Measurements from ENCODE around the gene B4GALT6.

The B4GALT6 gene

DNA sequence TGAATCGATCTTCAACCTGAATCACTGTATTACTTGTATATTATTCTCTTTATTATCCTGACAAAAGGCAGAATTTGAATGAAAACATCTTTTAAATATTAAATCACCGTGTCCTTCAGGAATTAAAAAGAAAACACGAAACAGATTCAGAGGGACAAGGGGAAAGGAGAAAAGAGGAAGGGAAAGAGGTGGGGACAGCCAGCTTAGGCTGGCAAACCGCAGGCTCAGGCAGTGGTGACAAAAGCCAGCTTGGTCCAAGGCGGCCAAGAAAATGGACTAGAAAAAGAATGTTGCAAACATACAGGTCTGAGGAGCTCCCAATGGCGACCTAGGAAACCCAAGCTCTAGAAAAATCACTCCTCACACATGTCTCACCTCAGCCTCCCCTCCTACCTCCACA is 6.8 kb downstream of the B4GALT6 start:
- Histone ChIP-seq H3K36me3 (no peaks in the 10 kb centered on the region), H3K27ac (no peak overlapping the region), H3K9me3 (ENCODE audit: severe bottlenecking) (no peaks in the 10 kb centered on the region), H3K4me3 (ENCODE audit: low read depth, low read length) (no peak overlapping the region), H3K27me3 (ENCODE audit: insufficient read depth, low read depth, severe bottlenecking) (no peaks in the 10 kb centered on the region)
- TF ChIP-seq, protein P1, sequence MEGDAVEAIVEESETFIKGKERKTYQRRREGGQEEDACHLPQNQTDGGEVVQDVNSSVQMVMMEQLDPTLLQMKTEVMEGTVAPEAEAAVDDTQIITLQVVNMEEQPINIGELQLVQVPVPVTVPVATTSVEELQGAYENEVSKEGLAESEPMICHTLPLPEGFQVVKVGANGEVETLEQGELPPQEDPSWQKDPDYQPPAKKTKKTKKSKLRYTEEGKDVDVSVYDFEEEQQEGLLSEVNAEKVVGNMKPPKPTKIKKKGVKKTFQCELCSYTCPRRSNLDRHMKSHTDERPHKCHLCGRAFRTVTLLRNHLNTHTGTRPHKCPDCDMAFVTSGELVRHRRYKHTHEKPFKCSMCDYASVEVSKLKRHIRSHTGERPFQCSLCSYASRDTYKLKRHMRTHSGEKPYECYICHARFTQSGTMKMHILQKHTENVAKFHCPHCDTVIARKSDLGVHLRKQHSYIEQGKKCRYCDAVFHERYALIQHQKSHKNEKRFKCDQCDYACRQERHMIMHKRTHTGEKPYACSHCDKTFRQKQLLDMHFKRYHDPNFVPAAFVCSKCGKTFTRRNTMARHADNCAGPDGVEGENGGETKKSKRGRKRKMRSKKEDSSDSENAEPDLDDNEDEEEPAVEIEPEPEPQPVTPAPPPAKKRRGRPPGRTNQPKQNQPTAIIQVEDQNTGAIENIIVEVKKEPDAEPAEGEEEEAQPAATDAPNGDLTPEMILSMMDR (IDR thresholded peaks at IDR 0.05; ENCODE audit: low read depth, low read length), result no peak
- no peak for DNase-seq

DNA sequence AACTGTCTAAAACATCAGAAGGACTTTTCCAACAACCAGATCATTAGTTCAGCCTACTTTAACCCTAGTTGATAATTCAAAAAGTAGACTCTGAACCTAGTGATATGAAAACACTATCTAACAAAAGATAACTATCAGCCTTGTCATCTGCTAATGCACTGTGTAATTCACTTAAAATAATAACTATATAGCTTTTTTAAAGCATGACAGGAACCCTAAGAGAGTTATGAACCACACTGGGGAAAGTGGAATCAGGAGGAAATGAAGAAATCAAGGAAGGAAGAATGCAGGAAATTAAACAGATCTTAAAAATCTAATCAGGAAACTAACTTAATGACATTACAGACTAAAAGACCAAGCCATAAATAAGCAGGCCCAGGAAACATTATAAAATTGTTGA is 9.0 kb downstream of the B4GALT6 start:
- no peaks in the 10 kb centered on the region for H3K27me3 ChIP-seq (ENCODE audit: insufficient read depth, low read depth, severe bottlenecking)
- no peak for DNase-seq
- H3K9me3 ChIP-seq (ENCODE audit: severe bottlenecking), result no peaks in the 10 kb centered on the region
- no peaks in the 10 kb centered on the region for H3K36me3 ChIP-seq
- no peak overlapping the region for H3K4me3 ChIP-seq (ENCODE audit: low read depth, low read length)
- no peak overlapping the region for H3K27ac ChIP-seq
- TF ChIP-seq, protein P1 (IDR thresholded peaks at IDR 0.05; ENCODE audit: low read depth, low read length), result no peak

DNA sequence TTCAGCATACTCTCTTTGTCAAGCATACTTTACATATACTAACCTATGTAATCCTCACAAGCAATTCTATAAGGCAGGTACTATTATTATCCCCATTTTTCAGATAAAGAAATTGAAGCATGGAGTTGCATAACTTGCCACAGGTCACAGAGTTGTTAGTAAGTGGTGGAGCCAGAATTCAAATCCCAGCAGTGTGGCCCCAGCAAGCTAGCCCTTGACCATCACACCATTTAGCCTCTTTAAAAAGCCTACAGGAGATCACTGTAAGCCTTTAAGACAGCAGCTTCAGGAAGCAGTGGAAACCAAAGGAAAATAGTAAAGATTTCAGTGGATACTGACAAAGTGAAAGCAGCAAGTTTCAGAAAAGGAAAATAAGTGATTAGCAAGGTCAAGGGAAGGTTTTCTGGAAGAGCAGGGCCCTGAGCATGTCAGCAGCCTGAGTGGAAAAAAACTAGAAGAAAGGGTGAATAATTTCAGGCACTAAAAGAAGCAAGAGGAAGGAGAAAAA is 11.7 kb downstream of the B4GALT6 start:
- Histone ChIP-seq H3K9me3 (ENCODE audit: severe bottlenecking) (no peaks in the 10 kb centered on the region), H3K4me3 (ENCODE audit: low read depth, low read length) (no peak overlapping the region), H3K27ac (no peak overlapping the region), H3K27me3 (ENCODE audit: insufficient read depth, low read depth, severe bottlenecking) (no peaks in the 10 kb centered on the region), H3K36me3 (no peaks in the 10 kb centered on the region)
- TF ChIP-seq, protein P1 (IDR thresholded peaks at IDR 0.05; ENCODE audit: low read depth, low read length), result no peak
- DNase-seq, result no peak

DNA sequence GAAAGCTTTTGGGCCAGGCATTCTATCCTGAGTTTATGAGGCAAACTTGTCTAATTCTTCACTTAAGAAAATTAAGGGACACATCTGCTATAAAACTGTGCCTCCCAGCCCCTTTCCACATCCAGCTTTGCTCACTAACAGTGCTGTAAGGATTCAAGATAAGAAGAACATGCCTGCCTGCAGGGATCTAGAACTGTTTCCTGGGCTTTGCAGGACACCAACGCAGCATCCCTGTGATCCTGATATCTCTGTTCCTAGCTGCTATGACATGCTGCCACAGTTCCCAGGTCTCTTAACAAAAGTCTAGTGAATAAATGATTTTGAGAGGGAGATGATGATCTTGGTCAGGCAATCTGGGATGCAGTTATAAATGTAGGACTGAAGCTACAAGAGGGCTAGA is 12.4 kb downstream of the B4GALT6 start:
- H3K27ac ChIP-seq, result no peak overlapping the region
- DNase-seq, result no peak
- no peaks in the 10 kb centered on the region for H3K27me3 ChIP-seq (ENCODE audit: insufficient read depth, low read depth, severe bottlenecking)
- H3K4me3 ChIP-seq (ENCODE audit: low read depth, low read length), result no peak overlapping the region
- H3K9me3 ChIP-seq (ENCODE audit: severe bottlenecking), result no peaks in the 10 kb centered on the region
- TF ChIP-seq, protein P1 (IDR thresholded peaks at IDR 0.05; ENCODE audit: low read depth, low read length), result no peak
- H3K36me3 ChIP-seq, result no peaks in the 10 kb centered on the region

DNA sequence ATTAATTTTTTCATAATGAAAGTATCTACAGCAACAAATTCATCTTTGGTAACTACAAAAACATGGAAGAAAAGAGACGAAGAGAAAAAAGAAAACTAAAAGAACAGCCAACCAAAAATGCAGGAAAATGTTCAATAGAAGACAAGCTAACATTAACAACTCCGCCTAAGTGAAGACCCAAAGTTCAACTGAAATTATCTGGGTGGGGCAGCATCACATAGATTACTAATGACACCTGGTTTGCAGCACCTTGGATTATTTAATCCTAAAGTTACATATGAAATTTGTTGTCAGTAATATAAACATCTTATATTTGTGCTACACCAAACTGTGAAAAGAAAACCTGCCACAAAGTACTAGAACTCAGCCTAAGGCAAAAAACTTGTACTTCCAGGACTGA is 14.8 kb downstream of the B4GALT6 start:
- Histone ChIP-seq H3K9me3 (ENCODE audit: severe bottlenecking) (no peaks in the 10 kb centered on the region), H3K27ac (no peak overlapping the region), H3K27me3 (ENCODE audit: insufficient read depth, low read depth, severe bottlenecking) (no peaks in the 10 kb centered on the region), H3K4me3 (ENCODE audit: low read depth, low read length) (no peak overlapping the region), H3K36me3 (no peaks in the 10 kb centered on the region)
- TF ChIP-seq, protein P1 (IDR thresholded peaks at IDR 0.05; ENCODE audit: low read depth, low read length), result no peak
- no peak for DNase-seq

DNA sequence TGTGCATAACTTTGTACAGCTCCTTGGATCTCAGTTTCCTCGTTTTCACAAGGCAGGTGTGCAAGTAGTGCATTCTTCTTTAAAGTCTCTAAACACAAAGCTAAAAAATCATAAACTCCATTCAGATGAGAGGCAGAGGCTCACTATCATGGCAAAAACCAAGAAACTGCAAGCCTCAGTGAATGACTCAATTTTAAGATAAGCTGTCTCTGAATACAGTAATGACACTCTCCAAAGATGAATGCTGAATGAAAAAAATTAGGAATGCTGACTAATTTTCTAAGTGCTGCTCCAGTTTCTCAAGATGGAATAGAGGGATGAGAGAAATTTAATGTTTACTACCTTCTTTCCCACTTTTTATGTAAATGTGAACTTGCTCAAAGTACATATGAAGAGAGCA is 17.2 kb downstream of the B4GALT6 start:
- no peak overlapping the region for H3K4me3 ChIP-seq (ENCODE audit: low read depth, low read length)
- TF ChIP-seq, protein P1 (IDR thresholded peaks at IDR 0.05; ENCODE audit: low read depth, low read length), result no peak
- H3K27ac ChIP-seq, result no peak overlapping the region
- H3K9me3 ChIP-seq (ENCODE audit: severe bottlenecking), result no peaks in the 10 kb centered on the region
- no peaks in the 10 kb centered on the region for H3K36me3 ChIP-seq
- H3K27me3 ChIP-seq (ENCODE audit: insufficient read depth, low read depth, severe bottlenecking), result no peaks in the 10 kb centered on the region
- DNase-seq, result no peak
